ENCODE measurements around the gene SIPA1.

- TF ChIP-seq TARDBP (IDR thresholded peaks at IDR 0.05) (no peak), ZNF384 (IDR thresholded peaks at IDR 0.05) (no peak), ELF4 (IDR thresholded peaks at IDR 0.05) (no peak), LEF1 (IDR thresholded peaks at IDR 0.05; ENCODE audit: borderline replicate concordance) (no peak), SP1 (IDR thresholded peaks at IDR 0.05) (no peak), FOXK2 (IDR thresholded peaks at IDR 0.05) (no peak), PKNOX1 (IDR thresholded peaks at IDR 0.05) (no peak), BHLHE40 (IDR thresholded peaks at IDR 0.05; ENCODE audit: borderline replicate concordance) (no peak), SUZ12 (IDR thresholded peaks at IDR 0.05) (no peak), HDGF (IDR thresholded peaks at IDR 0.05; ENCODE audit: borderline replicate concordance) (no peak), FOXA1 (IDR thresholded peaks at IDR 0.05) (no peak), NFRKB (IDR thresholded peaks at IDR 0.05) (no peak)
Measured at GRCh38 chr11:65650547-65651338, 12.8 kb downstream of the SIPA1 start.

All from HEK293T (cell line).